K562 (cell line): ENCODE measurements around the gene TRRAP. TPM values are rescaled to one million over a fixed set of nuclear protein-coding genes. Genes with fewer than 3 reads are reported as not detected.

ENCODE experiments used
- CBFB ChIP-seq: sonication (generic); formaldehyde crosslinking; IDR thresholded peaks from 2 replicates; pipeline ENCODE4 v1.4.0; 2020; ENCODE audit warnings: mild to moderate bottlenecking, missing genetic modification reagents
- HDAC8 ChIP-seq: fragments of 450-650 bp; IDR thresholded peaks from 2 replicates; pipeline ENCODE4 v1.6.1; 2016; ENCODE audit warnings: mild to moderate bottlenecking, missing genetic modification characterization, moderate library complexity, missing compliant biosample characterization
- ILK ChIP-seq: fragments of 450-650 bp; IDR thresholded peaks from 2 replicates; pipeline ENCODE4 v1.6.1; 2016; ENCODE audit warnings: missing genetic modification characterization, low read depth, mild to moderate bottlenecking, missing compliant biosample characterization, moderate library complexity, borderline replicate concordance
- NR3C1 ChIP-seq: sonication (generic); formaldehyde crosslinking; IDR thresholded peaks from 2 replicates; pipeline ENCODE4 v1.8.1; 2022; ENCODE audit warnings: missing genetic modification reagents
- POLR2A ChIP-seq: fragments of 450-650 bp; conservative IDR thresholded peaks from 2 replicates; pipeline ENCODE4 v1.6.1; 2016
- SMC3 ChIP-seq: conservative IDR thresholded peaks from 2 replicates; pipeline ENCODE4 v1.6.1; 2011; ENCODE audit warnings: low read depth, low read length, improper control_type of control experiment; ENCODE audit not compliant: insufficient read depth
- ZBTB26 ChIP-seq: fragments of 450-650 bp; formaldehyde crosslinking; IDR thresholded peaks from 2 replicates; pipeline ENCODE4 v1.4.0; 2022; ENCODE audit warnings: missing genetic modification characterization
- ZNF518B ChIP-seq: fragments of 250-450 bp; sonication (Bioruptor Pico); IDR thresholded peaks from 2 replicates; pipeline ENCODE4 v1.5.0; 2021; ENCODE audit warnings: mild to moderate bottlenecking, moderate library complexity
- ZNF551 ChIP-seq: fragments of 250-450 bp; sonication (Bioruptor Pico); IDR thresholded peaks from 2 replicates; pipeline ENCODE4 v1.5.0; 2021; ENCODE audit warnings: mild to moderate bottlenecking, moderate library complexity
- polyA plus RNA-seq, 8 experiments: library from polyadenylated mRNA; depleted of rRNA in 4 of 8; stranded (reverse) in 5 of 8; unstranded in 3 of 8; fragments of >200 nt; fragmentation: Nextera tagmentation in 2 of 8; fragmentation: Illumina TruSeq in 1 of 8; extraction: Ambion mirVana in 2 of 8; extraction: Trizol in 1 of 8; gene quantifications; 2 replicates each; pipeline versions ENCODE4 v1.2.1 to v1.2.3, GENCODE V29; 2011 to 2014; ENCODE audit warnings: inconsistent platforms in 1 of 8, missing spikeins in 1 of 8
- total RNA-seq, 7 experiments: library from RNA; depleted of rRNA in 6 of 7; stranded (reverse); fragments of >200 nt in 6 of 7; fragmentation: Illumina TruSeq in 2 of 7; extraction: Trizol in 2 of 7; gene quantifications; 2 replicates each; pipeline versions ENCODE4 v1.2.1 to v1.2.3, GENCODE V29; 2011 to 2021; ENCODE audit warnings: low replicate concordance in 1 of 7

The TRRAP gene
- total and polyA plus RNA-seq, 9 of the 15 experiments (the other 6 are each of a cell fraction or from before 2014, with no cell fraction given), result 1.3 to 47.2 (median 9.7) TPM

GRCh38 chr7:99004781-99005500 lies 126.6 kb downstream of the TRRAP start (continued):
- TF ChIP-seq ZNF518B (CRISPR knock-in tag) (no peak), ZNF551 (CRISPR knock-in tag) (no peak), ILK (tag) (no peak), ZBTB26 (CRISPR knock-in tag) (no peak), HDAC8 (no peak), CBFB (CRISPR knock-in tag) (no peak), SMC3 (no peak), POLR2A (no peak), NR3C1 (no peak)
